ENCODE data around the gene RRBP1. TPM values are rescaled to one million over a fixed set of nuclear protein-coding genes. Genes with fewer than 3 reads are reported as not detected.

RRBP1 gene
- total and polyA plus RNA-seq, 4 donors = 75.4 to 202 (median 130) TPM

DNA sequence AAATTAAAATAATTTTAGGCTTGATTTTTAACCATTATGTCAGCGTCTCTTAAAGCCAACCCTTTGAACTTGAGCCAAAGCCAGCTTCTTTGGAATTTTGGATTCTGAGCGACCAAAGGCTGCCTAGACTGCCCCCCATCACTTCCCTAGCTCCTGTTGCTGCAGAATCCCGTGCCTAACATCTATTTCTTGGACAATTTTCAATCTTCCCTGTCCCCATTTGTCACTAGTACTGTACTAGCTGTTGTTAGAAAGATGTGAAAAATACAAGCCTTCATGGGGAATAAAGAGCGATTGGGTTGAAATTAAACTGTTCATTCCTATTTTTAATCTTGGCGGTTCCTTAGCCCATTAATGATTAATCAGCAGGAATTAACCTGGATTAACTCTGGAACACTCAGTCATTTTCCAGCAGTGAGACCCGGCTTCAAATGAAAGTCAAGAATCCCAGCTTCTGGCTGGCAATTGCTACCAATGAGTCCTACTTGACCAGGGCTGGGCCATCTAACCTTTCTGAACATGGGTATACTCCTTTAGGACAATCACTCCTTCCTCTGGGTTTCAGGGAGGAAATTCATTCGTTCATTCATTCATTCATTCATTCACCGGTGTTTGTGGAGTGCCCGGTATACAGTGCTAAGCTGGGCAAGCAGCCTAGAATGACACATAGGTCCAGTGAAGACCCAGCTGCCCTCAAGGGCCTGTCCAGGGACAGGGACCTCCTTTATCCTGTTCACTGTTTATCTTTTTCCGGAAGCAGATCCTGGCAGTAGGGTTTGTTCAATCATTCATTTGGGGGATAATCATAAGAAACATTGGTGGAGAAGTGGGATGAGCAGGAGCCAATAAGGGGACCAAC is 1.4 kb upstream of the RRBP1 start:
- no peak overlapping the region for H3K4me3 ChIP-seq (ENCODE audit: low read depth in 1 of 3, low read length in 3 of 3)

GRCh38 chr20:17682889-17683198 is 802 bp upstream of the RRBP1 start:
- Histone ChIP-seq H3K9ac (ENCODE audit: low read depth in 1 of 2, low read length in 2 of 2) (peak overlapping the region; percentile 45 to 72), H3K9me3 (ENCODE audit: control insufficient read depth in 4 of 4, low read length in 3 of 4) (no peaks in the 10 kb centered on the region), H3K27me3 (ENCODE audit: control insufficient read depth in 4 of 4, insufficient read depth in 4 of 4, low read length in 3 of 4) (no peaks in the 10 kb centered on the region), H3K4me3 (ENCODE audit: low read depth in 1 of 3, low read length in 3 of 3) (peak overlapping the region; percentile 61 to 69 (median 62)), H3K36me3 (ENCODE audit: control insufficient read depth in 4 of 4, insufficient read depth in 3 of 4, low read depth in 1 of 4, low read length in 3 of 4) (peaks cover 0 to 10% (median 8%) of the 10 kb centered on the region in 4 donors), H3K27ac (ENCODE audit: low read depth in 1 of 2, low read length in 2 of 2) (peak overlapping the region; percentile 86 to 90), H3K4me1 (ENCODE audit: control insufficient read depth in 4 of 4, insufficient read depth in 4 of 4, low read length in 3 of 4) (peaks cover 8 to 50% (median 44%) of the 10 kb centered on the region in 4 donors)
- DNase-seq (ENCODE audit: low spot score) = no peak
- TF ChIP-seq GABPA (IDR thresholded peaks at IDR 0.05 in 1 of 2, conservative IDR thresholded peaks at IDR 0.05 in 1 of 2) = no peak
- peak in 1 of 2 donors; percentile 4 for TF ChIP-seq RXRA (IDR thresholded peaks at IDR 0.05)
- 40% methylated on average over 10 of the region's 10 CpGs for WGBS

More for the DNA sequence above, 1.4 kb upstream of the RRBP1 start:
- peaks cover 0 to 7% (median 5%) of the 10 kb centered on the region in 4 donors for H3K36me3 ChIP-seq (ENCODE audit: control insufficient read depth in 4 of 4, insufficient read depth in 3 of 4, low read depth in 1 of 4, low read length in 3 of 4)
- H3K9ac ChIP-seq (ENCODE audit: low read depth in 1 of 2, low read length in 2 of 2) = peak overlapping the region; percentile 10 to 72
- H3K9me3 ChIP-seq (ENCODE audit: control insufficient read depth in 4 of 4, low read length in 3 of 4) = no peaks in the 10 kb centered on the region
- H3K27me3 ChIP-seq (ENCODE audit: control insufficient read depth in 4 of 4, insufficient read depth in 4 of 4, low read length in 3 of 4) = no peaks in the 10 kb centered on the region
- DNase-seq (ENCODE audit: low spot score) = no peak
- no peak for TF ChIP-seq REST (IDR thresholded peaks at IDR 0.05)
- peak; percentile 11 for TF ChIP-seq YY1 (IDR thresholded peaks at IDR 0.05)
- peak overlapping the region; percentile 86 to 90 for H3K27ac ChIP-seq (ENCODE audit: low read depth in 1 of 2, low read length in 2 of 2)
- 25% methylated on average over 10 of the region's 10 CpGs for WGBS
- peaks cover 8 to 44% (median 39%) of the 10 kb centered on the region in 4 donors for H3K4me1 ChIP-seq (ENCODE audit: control insufficient read depth in 4 of 4, insufficient read depth in 4 of 4, low read length in 3 of 4)

- no peaks in the 10 kb centered on the region for H3K27me3 ChIP-seq (ENCODE audit: control insufficient read depth in 4 of 4, insufficient read depth in 4 of 4, low read length in 3 of 4)
- DNase-seq (ENCODE audit: low spot score) = no peak
- H3K9ac ChIP-seq (ENCODE audit: low read depth in 1 of 2, low read length in 2 of 2) = peak overlapping the region in 1 of 2 donors; percentile 48
- under 1% methylated on average over 65 of the region's 65 CpGs for WGBS
- peak overlapping the region; percentile 88 to 92 for H3K27ac ChIP-seq (ENCODE audit: low read depth in 1 of 2, low read length in 2 of 2)
- no peaks in the 10 kb centered on the region for H3K9me3 ChIP-seq (ENCODE audit: control insufficient read depth in 4 of 4, low read length in 3 of 4)
- H3K4me1 ChIP-seq (ENCODE audit: control insufficient read depth in 4 of 4, insufficient read depth in 4 of 4, low read length in 3 of 4) = peaks cover 9 to 57% (median 48%) of the 10 kb centered on the region in 4 donors
- H3K36me3 ChIP-seq (ENCODE audit: control insufficient read depth in 4 of 4, insufficient read depth in 3 of 4, low read depth in 1 of 4, low read length in 3 of 4) = peaks cover 0 to 17% (median 9%) of the 10 kb centered on the region in 4 donors
- H3K4me3 ChIP-seq (ENCODE audit: low read depth in 1 of 3, low read length in 3 of 3) = peak overlapping the region; percentile 56 to 81 (median 74)
- TF ChIP-seq ZBTB33 (IDR thresholded peaks at IDR 0.05) (no peak), TAF1 (conservative IDR thresholded peaks at IDR 0.05) (no peak), HNF4G (IDR thresholded peaks at IDR 0.05) (no peak), FOXA2 (IDR thresholded peaks at IDR 0.05) (no peak), HNF4A (conservative IDR thresholded peaks at IDR 0.05) (no peak), EGR1 (IDR thresholded peaks at IDR 0.05; ENCODE audit: low read depth in 2 of 2) (no peak), FOXA1 (IDR thresholded peaks at IDR 0.05) (no peak), GABPA (IDR thresholded peaks at IDR 0.05 in 1 of 2, conservative IDR thresholded peaks at IDR 0.05 in 1 of 2) (no peak), YY1 (IDR thresholded peaks at IDR 0.05) (no peak), RAD21 (IDR thresholded peaks at IDR 0.05) (no peak), JUND (IDR thresholded peaks at IDR 0.05) (no peak), RXRA (IDR thresholded peaks at IDR 0.05) (no peak), CTCF (IDR thresholded peaks at IDR 0.05; ENCODE audit: low read depth, low read length, missing input control) (no peak), NR2F2 (IDR thresholded peaks at IDR 0.05) (no peak), SP1 (IDR thresholded peaks at IDR 0.05) (no peak)
- TF ChIP-seq, protein P1, sequence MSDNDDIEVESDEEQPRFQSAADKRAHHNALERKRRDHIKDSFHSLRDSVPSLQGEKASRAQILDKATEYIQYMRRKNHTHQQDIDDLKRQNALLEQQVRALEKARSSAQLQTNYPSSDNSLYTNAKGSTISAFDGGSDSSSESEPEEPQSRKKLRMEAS (IDR thresholded peaks at IDR 0.05) = no peak
- TF ChIP-seq, protein P2, sequence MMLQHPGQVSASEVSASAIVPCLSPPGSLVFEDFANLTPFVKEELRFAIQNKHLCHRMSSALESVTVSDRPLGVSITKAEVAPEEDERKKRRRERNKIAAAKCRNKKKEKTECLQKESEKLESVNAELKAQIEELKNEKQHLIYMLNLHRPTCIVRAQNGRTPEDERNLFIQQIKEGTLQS (IDR thresholded peaks at IDR 0.05) = no peak
Observed at GRCh38 chr20:17681726-17682102, 328 bp downstream of the RRBP1 start.
